Endometrial microvascular endothelial cells (primary cell): Measurements from ENCODE around the gene ALAS1. TPM values are rescaled to one million over a fixed set of nuclear protein-coding genes. Genes with fewer than 3 reads are reported as not detected.
"Not testable (repeated sequence)": the region's sequence is repeated elsewhere in the genome, so short reads cannot be mapped to it uniquely, and the experiment has no call there.

Experiments used
- in situ Hi-C: cut with HindIII; loops from 2 replicates; pipeline ENCODE4 v1.10.0; 2017; ENCODE audit warnings: low sequenced_read_pairs, low pct_unique_long_range_greater_than_20kb; ENCODE audit errors: inconsistent ontology term
- total RNA-seq: library from RNA; depleted of rRNA; stranded (reverse); fragments of >200 nt; gene quantifications from one replicate; pipeline ENCODE4 v1.2.3, GENCODE V29; 2015; ENCODE audit errors: inconsistent ontology term

ALAS1 gene
- total RNA-seq: 61.7 TPM

DNA sequence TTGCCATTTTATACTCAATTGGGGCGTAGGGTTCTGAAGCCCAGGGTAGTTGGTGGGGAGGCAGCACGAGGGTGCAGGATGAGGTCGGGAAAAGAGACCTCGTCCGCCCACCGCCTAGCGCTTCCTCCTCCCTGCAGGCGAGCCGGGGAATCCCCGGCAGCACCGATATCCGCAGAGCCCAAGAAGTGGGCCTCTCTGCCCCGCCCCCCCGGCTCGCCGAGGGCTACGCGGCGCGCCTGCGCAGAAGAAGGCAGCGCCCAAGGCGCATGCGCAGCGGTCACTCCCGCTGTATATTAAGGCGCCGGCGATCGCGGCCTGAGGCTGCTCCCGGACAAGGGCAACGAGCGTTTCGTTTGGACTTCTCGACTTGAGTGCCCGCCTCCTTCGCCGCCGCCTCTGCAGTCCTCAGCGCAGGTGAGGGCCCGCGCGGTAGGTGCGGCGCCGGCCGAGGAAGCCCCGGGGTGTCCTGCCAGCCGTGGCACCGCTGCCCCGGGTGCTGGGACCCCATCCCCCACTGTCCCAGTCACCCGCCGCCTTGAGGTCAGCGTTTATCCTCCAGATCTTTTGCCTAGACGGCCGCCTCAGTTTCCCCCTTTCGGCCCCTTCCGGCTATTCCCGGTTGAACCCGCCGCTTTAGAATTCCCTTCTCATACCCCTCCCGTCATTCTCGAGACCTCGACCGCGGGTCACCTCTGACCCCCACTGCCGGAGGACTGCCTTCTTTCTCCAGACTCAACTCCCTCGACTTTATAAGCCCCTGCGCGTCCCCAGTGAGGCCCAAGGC lies at the start of gene ALAS1:
Gene ALAS1 (plus strand): TSS at position 319 of the 784 bp plus-strand sequence. CDS start 1,082 bp downstream, outside the sequence.
- in situ Hi-C loops: no loop called here

DNA sequence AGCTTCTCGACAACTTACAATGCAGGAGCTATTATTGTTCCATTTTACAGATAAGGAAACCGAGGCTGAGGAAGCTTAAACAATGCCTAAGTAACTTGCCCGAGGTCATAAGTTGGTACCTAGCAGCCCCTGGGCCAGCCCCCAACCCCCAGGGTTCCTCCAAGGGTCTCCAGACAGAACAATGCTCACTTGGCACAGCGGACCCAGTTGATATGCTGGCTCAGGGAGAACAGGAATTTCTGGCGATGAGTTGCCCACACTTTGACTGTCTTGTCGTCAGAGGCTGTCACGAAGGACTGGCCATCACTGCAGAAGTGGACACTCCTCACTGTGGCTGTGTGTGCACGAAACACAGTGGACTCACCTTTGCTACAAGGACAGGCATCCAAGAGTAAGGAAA lies 48.9 kb upstream of the ALAS1 start:
- in situ Hi-C loops: loop anchor here (10.0 kb wide), 1 partner anchor 154 kb away; the partner anchor contains the start of gene RPL29

DNA sequence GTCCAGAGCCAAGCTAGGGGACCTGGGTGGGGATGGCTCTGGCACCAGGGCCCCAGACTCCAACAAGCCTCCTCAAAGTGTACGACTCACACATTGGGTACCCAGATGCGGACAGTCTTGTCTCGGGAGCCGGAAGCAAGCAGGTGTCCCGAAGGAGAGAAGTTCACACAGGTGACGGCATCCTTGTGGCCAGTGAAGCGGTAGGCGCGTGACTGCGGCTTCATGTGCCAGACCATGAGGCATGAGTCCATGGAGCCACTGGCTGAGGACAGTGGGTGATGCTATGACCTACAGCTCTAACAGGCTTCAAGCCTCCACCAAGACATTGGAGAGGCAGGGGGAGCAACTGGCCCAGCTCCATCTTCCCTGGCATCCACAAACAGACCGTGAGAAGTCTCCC lies 48.2 kb upstream of the ALAS1 start:
- in situ Hi-C loops: loop anchor here (5.0 to 10.0 kb wide), 2 partner anchors 102 to 155 kb away; partner anchors contain the start of gene RPL29

DNA sequence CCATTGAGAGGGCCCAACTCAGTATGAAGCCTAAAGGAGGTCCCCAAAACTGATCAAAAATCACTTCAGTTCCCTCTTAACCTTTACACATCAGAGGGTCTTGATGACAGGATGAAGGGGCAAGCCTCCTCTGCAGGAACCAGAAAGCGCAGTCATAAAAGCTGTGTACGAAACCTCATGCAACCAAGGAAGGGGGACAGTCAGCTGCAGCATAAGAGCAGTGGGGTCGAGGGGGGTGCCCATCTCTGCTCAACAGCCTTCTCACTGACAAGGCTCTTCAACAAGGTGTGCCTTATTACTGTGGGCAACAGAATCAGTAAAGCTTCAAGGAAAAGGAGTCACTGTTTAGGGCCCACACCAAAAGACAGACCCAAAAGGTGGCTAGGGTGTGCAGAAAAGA lies 47.6 kb upstream of the ALAS1 start:
- in situ Hi-C loops: loop anchor here (5.0 kb wide), 1 partner anchor 103 kb away; no protein-coding TSS in a partner anchor

DNA sequence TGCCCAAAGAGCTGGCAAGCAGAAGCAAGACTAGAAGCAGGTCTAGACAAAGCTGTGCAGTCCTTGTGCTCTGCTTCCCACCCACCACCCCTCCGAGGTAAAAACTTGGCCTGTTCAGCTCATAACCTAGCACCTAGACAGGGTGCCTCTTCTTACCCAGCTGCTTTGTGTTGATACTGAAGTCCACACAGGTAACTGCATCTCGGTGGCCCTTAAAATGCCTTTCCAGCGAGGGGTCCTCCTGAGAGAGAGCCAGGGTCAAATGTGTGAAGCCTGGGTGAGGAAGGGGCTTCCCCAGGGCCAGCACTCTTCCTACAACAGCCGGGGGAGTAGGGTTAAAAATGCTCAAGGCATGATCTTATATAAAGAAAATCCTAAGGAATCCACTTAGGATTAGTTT lies 47.1 kb upstream of the ALAS1 start:
- in situ Hi-C loops: loop anchor here (5.0 kb wide), 1 partner anchor 104 kb away; no protein-coding TSS in a partner anchor

DNA sequence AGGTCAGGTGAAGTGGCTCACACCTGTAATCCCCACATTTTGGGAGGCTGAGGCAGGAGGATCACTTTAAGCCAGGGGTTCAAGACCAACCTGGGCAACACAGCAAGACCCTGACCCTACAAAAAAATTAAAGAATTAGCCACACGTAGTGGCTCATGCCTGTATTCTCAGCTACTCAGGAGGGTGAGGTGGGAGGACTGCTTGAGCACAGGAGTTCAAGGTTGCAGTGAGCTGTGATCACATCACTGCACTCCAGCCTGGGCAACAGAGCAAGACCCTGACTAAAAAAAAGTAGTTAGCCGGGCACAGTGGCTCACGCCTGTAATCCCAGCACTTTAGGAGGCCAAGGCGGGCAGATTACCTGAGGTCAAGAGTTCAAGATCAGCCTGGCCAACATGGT lies 46.0 kb upstream of the ALAS1 start:
- in situ Hi-C loops: loop anchor here (5.0 kb wide), 1 partner anchor 105 kb away; no protein-coding TSS in a partner anchor

DNA sequence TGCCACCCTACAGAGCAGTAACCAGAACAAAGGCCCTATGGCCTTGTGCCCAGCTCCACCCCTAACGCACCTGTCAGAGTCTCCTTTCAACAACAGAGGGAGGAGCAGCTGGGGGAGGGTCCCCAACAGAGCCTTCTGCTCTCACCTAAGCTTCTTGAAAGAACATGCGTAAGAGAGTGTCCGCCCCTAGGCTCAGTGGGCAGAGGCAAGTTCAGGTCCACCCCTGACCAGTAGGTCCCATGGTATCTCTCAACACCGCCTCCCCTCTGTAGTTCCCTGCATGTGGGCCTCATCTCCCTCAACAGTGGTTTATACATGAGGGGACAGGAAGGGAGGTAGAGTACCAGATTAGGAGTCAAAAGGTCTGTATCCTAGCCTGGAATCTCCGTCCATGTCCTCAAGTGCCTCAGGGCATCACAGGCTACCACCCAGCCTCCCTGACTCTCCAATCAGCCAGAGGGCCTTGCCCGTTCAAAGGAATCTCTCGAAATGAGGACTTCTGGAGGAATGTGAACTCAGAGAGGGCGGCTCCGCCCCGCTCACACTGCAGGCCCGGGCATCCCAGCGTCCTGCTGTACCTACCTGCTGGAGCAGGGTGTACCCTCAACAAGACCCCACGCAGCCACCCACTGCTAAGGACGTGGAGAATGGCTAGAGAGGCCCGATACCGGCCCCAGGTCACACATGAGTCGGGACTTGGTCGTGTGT lies 44.4 kb upstream of the ALAS1 start:
- in situ Hi-C loops: loop anchor here (5.0 kb wide), 1 partner anchor 106 kb away; no protein-coding TSS in a partner anchor

DNA sequence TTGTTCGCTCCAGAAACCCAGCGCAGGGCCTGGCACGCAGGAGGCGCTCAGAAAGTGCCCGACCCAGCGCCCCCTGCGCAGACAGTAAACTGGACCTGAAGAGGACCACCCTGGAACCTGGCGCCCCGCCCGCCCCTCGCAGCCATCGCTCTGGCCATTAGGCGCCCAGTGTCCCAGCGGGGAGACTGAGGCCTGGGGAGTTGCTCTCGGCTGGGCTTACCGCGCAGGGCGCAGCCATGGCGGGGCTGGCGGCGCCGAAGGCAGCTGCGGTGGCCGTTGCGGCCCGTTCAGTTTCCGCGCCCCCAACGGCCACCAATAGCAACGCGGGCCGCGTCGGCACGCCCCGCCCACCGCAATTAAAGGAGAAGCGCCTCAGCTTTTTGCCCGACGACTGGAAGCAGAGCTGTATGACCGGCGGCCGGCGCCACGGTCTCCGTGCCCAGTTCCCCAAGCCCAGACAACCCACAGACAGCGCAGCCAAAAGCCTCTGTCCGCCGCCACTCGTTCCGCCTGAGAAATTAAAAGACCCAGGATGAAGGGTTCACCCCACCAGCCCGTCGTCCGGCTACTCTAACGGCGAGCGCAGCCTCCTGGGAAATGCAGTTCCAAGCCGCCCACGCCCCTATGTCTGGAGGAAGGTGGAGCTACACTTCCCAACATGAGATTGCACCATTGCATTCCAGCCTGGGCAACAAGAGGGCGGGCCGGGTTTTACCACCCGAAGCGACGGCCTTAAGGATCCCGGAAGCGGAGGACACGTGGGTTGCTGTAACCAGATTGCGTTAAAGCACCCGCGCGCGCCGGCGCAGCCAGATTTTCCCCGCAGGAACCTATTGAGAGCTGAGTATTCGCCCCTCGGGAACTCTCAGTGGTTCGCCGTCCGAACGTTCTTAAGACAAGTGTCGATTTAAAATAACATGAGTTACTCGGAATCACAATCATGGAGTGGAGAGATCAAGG lies 43.5 kb upstream of the ALAS1 start, which contains the start of gene POC1A:
Gene POC1A (minus strand): TSS at position 289 of the 960 bp plus-strand sequence. CDS start 51 bp downstream, at position 238.
- in situ Hi-C loops: loop anchor here (5.0 kb wide), 1 partner anchor 107 kb away; no protein-coding TSS in a partner anchor

DNA sequence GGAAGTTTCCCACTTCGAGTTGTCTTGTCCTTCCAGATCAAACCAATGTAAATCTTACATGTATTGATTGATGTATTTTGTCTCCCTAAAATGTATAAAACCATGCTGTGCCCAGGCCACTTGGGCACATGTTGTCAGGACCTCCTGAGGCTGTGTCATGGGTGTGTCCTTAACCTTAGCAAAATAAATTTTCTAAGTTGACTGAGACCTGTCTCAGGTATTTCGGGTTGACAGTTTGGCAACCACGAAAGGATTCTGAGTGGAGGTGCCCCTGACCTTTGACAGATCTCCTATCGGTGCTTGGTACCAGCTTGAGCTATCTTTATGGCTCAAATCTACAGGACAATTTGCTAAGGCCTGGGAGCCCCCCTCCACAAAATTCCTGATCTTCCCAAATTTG lies 42.0 kb upstream of the ALAS1 start:
- in situ Hi-C loops: no loop called here

DNA sequence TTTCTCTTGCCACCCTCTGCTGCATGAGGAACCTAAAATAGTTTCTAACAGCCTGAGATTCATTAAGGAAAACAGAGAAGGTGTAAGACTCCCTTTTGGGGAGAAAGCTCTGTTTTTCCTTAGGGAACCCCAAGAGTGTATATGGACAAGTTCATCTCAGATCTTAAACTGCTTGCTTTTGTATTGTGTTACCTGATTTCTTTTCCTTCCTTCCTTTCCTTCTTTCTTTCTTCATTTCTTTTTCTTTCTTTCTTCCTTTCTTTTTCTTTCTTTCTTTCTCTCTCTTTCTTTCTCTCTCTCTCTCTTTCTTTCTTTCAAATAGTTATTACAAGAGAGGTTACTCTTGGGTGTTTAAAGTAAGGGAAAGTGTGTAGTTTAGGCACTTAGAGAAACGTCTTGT lies 38.5 kb upstream of the ALAS1 start:
- in situ Hi-C loops: no loop called here

DNA sequence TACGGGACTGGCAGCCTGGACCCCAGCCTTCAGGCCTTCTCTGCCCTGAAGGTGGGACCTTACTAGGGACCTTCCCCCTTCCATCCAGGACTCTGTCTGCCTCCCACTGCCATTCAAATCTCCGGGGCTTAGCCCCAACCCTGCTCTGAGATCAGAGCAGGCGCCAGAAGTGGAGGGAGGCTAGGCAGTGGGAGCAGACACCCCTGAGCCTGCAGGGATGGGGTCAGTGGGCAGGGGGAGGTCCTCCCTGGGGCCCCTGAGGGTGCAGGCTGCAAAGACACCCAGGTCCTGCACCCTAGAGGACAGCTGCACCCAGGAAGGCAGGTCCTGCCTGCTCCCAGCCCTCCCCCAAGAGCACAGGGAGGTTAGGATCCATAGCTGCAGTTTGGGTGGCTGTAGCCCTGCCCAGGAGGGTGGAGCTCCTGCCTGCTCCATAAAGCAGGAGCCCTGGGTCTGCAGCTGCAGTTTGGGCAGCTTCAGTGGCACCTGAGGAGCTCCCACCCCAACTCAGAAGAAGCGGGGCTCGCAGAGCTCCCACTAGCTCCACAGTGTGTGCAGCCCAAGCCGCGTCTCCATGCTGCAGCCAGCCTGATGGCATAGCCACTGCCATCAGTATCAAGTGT lies 35.6 kb upstream of the ALAS1 start:
- in situ Hi-C loops: no loop called here

DNA sequence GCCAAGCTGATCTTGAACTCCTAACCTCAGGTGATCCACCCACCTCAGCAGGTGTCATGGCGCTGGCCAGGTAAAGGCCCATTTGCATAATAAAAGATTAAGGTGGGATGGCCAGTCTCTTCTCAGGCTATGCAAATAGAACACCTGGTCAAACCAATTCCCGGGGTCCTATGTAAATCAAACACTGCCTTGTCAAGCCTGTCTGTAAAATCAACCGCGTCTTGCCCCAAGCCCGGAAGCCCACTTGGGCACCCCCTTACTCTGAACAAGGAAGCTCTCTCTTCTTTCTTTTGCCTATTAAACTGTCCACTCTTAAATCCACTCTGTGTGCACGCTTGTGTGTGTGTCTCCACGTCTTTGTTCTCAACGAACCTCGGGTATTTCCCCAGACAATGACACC lies 30.7 kb upstream of the ALAS1 start:
- in situ Hi-C loops: no loop called here

DNA sequence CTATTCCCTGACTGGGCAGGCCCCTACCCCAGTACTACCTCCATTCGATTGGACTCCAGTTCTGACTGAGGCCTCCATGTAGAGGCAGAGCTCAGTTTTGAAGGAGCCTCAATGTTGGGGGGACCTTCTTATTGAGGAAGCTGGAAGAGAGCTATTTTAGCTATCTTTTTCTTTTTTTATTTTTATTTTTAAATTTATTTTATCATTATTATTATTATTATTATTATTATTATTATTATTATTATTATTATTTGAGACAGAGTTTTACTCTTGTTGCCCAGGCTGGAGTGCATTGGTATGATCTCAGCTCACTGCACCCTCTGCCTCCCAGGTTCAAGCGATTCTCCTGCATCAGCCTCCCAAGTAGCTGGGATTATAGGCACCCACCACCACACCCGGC lies 27.7 kb upstream of the ALAS1 start:
- in situ Hi-C loops: not testable (repeated sequence)

DNA sequence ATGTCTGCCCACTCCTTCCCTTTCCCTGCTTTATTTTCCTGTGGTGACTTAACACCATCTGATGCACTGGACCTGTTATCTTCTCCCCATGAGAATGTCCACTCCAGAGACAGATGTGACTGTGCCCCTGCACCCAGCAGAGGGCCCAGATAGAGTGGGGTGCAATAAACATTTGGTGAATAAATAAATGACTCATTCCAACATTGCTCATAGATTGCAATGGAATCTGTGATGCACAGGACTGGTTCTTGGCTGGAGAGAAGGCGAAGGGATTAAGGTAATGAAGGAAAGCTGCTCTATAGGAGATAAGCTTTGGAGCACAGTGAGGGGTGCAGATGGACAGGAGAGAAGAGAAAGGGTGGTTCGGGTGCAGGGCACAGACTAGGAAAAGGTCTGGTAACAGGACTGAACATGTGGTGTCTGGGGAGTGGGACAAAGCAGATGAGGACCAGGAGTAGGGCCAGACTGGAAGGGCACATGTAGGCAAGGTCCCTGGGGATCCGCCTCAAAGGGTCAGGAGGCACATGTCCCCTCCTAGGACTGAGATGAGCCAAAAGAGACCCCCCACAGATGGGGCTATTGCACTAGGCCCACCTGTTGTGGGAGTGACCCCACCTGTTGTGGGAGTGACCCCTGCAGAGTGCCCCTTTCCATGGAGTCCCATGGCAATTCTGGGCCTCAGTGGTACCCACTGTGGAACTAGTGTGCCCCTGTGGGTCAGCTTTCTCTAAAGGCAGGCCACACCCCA lies 26.3 kb upstream of the ALAS1 start:
- in situ Hi-C loops: no loop called here

DNA sequence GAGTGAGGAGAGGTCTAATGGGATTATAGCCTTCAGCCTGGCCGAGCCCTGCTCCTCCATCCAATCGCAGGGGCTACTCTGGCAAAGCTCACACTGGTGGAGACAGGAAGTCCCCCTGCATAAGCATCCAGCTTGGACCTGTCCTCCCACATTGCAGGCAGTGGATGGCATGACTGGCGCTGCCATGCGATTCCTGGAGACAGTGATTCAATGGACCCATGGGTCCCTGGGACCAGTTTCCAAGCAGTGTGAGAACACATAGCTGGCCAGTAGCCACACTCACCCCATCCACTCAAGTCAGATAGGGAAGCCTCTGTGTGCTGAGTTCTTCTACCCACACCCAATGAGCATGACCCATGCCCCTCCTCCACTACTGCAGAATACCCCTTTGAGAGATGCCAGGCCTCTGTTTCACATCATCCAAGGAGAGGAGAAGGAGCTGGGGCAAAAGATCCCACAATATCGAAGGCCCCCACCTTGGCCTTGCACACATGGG lies 25.6 kb upstream of the ALAS1 start:
- in situ Hi-C loops: no loop called here

DNA sequence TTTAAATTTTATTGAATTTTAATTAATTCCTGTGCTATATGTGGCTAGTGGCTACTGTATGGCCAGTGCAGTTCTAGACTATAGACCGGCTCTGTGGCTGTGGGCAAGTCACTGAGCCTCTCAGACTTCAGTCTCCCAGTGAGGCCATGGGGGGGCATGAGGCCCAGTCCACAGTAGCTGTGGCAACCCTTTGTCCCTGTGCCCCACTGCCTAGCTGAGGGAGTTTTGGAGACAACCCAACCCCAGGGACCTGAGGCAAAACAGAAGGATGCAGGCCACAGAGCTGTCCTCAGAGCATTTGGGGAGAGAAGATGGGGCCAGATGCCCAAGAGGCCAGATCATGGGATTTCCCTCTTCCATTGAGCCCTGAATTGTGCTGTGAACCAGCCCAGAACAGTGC lies 24.9 kb upstream of the ALAS1 start:
- in situ Hi-C loops: no loop called here

DNA sequence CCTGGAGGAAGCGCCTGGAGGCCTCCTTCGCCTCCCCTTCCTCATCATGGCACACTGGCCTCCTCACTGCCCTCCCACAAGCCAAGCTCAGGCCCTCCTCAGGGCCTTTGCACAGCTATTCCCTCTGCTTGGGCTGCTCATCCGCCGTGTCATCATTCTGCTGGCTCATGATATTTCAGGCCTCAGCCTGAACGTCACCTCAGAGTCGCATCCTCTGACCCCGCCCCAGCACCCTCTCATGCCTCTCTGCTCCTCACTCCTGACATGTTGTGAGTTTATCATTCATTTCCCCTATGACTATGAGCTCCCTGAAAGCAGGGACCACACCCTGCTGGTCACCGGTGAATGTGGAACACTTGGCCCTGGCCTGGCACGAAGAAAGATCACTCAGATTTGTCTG lies 23.1 kb upstream of the ALAS1 start:
- in situ Hi-C loops: no loop called here
